GM19240 (cell line): ENCODE results near the gene DDI2.
"Not testable (repeated sequence)": the region's sequence is repeated elsewhere in the genome, so short reads cannot be mapped to it uniquely, and the experiment has no call there.

Experiments
- DNase-seq: peaks from one replicate; pipeline ENCODE4 v3.0.0; 2011; ENCODE audit warnings: low spot score; ENCODE audit not compliant: insufficient read length

Gene DDI2

GRCh38 chr1:15617173-15618076 is at the start of gene DDI2:
Gene DDI2 (plus strand): TSS chr1:15617458. CDS start chr1:15617671, 213 bp downstream.
- peak; percentile 65 for DNase-seq

GRCh38 chr1:15568387-15569073 is 48.7 kb upstream of the DDI2 start:
- DNase-seq: no peak

GRCh38 chr1:15570861-15571260 is 46.4 kb upstream of the DDI2 start:
- DNase-seq: no peak

GRCh38 chr1:15571266-15571665 is 46.0 kb upstream of the DDI2 start:
- no peak for DNase-seq

GRCh38 chr1:15573477-15573876 is 43.8 kb upstream of the DDI2 start:
- DNase-seq: no peak

GRCh38 chr1:15574741-15575140 is 42.5 kb upstream of the DDI2 start:
- DNase-seq: no peak

- DNase-seq: no peak
Measured at GRCh38 chr1:15575549-15576150, 41.6 kb upstream of the DDI2 start.

- DNase-seq: no peak
Measured at GRCh38 chr1:15577691-15578090, 39.6 kb upstream of the DDI2 start.

- DNase-seq: peak; percentile 25
Measured at GRCh38 chr1:15578921-15579682, 38.2 kb upstream of the DDI2 start.

- DNase-seq: peak; percentile 33
Measured at GRCh38 chr1:15579683-15580047, 37.6 kb upstream of the DDI2 start.

- DNase-seq: no peak
Measured at GRCh38 chr1:15583016-15583706, 34.1 kb upstream of the DDI2 start.

- peak; percentile 69 for DNase-seq
Measured at GRCh38 chr1:15584489-15585363, 32.5 kb upstream of the DDI2 start, which contains the start of gene AGMAT. Gene AGMAT (minus strand): TSS chr1:15585051. CDS start chr1:15584967, 84 bp downstream.

GRCh38 chr1:15592285-15592684 is 25.0 kb upstream of the DDI2 start:
- no peak for DNase-seq

- no peak for DNase-seq
Measured at GRCh38 chr1:15595809-15596617, 21.2 kb upstream of the DDI2 start.

GRCh38 chr1:15598436-15598835 is 18.8 kb upstream of the DDI2 start:
- no peak for DNase-seq

GRCh38 chr1:15603050-15603965 is 13.9 kb upstream of the DDI2 start:
- peak; percentile 93 for DNase-seq

- not testable (repeated sequence) for DNase-seq
Measured at GRCh38 chr1:15603966-15604282, 13.3 kb upstream of the DDI2 start.

GRCh38 chr1:15604400-15604799 is 12.9 kb upstream of the DDI2 start:
- not testable (repeated sequence) for DNase-seq
